GM12892 (cell line): ENCODE results near the gene IQGAP2. TPM values are rescaled to one million over a fixed set of nuclear protein-coding genes. Genes with fewer than 3 reads are reported as not detected.
"Not testable (repeated sequence)": the region's sequence is repeated elsewhere in the genome, so short reads cannot be mapped to it uniquely, and the experiment has no call there.

ENCODE experiments used
- DNase-seq: peaks from one replicate; pipeline ENCODE4 v3.0.0; 2011; ENCODE audit not compliant: insufficient read length
- FAIRE-seq: peaks from 2 replicates; lab custom pipeline; 2011; peaks lifted over from hg19 to GRCh38; lab: Jason Lieb, UNC
- POLR2A ChIP-seq: IDR thresholded peaks from 2 replicates; pipeline ENCODE4 v1.6.1; 2011; ENCODE audit warnings: low read depth, low read length, control low read depth
- POLR2AphosphoS5 ChIP-seq: IDR thresholded peaks from 2 replicates; pipeline ENCODE4 v1.6.1; 2011; ENCODE audit warnings: low read depth, low read length, control low read depth
- TAF1 ChIP-seq: IDR thresholded peaks from 2 replicates; pipeline ENCODE4 v1.6.1; 2011; ENCODE audit warnings: low read depth, mild to moderate bottlenecking, control low read depth, low read length, borderline replicate concordance
- polyA plus RNA-seq: library from polyadenylated mRNA; unstranded; fragments of >200 nt; gene quantifications from one replicate; pipeline ENCODE4 v1.2.1, GENCODE V29; 2012; ENCODE audit warnings: missing spikeins, inconsistent platforms; ENCODE audit not compliant: missing spikeins

The IQGAP2 gene
- polyA plus RNA-seq: 18.8 TPM

GRCh38 chr5:76402886-76403765 lies at the start of gene IQGAP2:
Gene IQGAP2 (plus strand): TSS chr5:76403285. CDS start chr5:76403546, 261 bp downstream.
- FAIRE-seq (peak; percentile 87), DNase-seq (peak; percentile 75)
- TF ChIP-seq POLR2A: no peak
- TF ChIP-seq TAF1: 0 out of 2 replicates have a peak, but pooled peaks have one; percentile 18
- TF ChIP-seq POLR2AphosphoS5: no peak; the same call in 1 of the 2 replicates

- FAIRE-seq (no peak), DNase-seq (no peak)
- TF ChIP-seq TAF1: no peak
- no peak for TF ChIP-seq POLR2A
- TF ChIP-seq POLR2AphosphoS5: no peak
Measured at GRCh38 chr5:76356887-76357286, 46.2 kb upstream of the IQGAP2 start.

- DNase-seq (no peak), FAIRE-seq (no peak)
- TF ChIP-seq POLR2AphosphoS5: no peak
- no peak for TF ChIP-seq POLR2A
- TF ChIP-seq TAF1: no peak
Measured at GRCh38 chr5:76363352-76364225, 39.5 kb upstream of the IQGAP2 start.

GRCh38 chr5:76364226-76364589 lies 38.9 kb upstream of the IQGAP2 start:
- no peak for TF ChIP-seq POLR2A
- TF ChIP-seq POLR2AphosphoS5: no peak
- TF ChIP-seq TAF1: no peak
- FAIRE-seq (no peak), DNase-seq (no peak)

- TF ChIP-seq POLR2AphosphoS5 (no peak), POLR2A (no peak), TAF1 (no peak)
- FAIRE-seq (no peak), DNase-seq (no peak)
Measured at GRCh38 chr5:76365561-76365960, 37.5 kb upstream of the IQGAP2 start.

GRCh38 chr5:76366596-76366995 lies 36.5 kb upstream of the IQGAP2 start:
- DNase-seq: no peak
- FAIRE-seq: no peak
- TF ChIP-seq POLR2AphosphoS5 (no peak), TAF1 (no peak)

GRCh38 chr5:76367623-76368371 lies 35.3 kb upstream of the IQGAP2 start:
- no peak for TF ChIP-seq POLR2A
- TF ChIP-seq TAF1: no peak
- no peak for TF ChIP-seq POLR2AphosphoS5
- DNase-seq (no peak), FAIRE-seq (peak; percentile 84)

- DNase-seq: no peak
- no peak for TF ChIP-seq POLR2AphosphoS5
- FAIRE-seq: no peak
Measured at GRCh38 chr5:76368941-76369340, 34.1 kb upstream of the IQGAP2 start.

- FAIRE-seq, DNase-seq: not testable (repeated sequence)
Measured at GRCh38 chr5:76369668-76370067, 33.4 kb upstream of the IQGAP2 start.

- TF ChIP-seq POLR2A (no peak), TAF1 (no peak), POLR2AphosphoS5 (no peak)
- no peak for FAIRE-seq
- DNase-seq: no peak
Measured at GRCh38 chr5:76371960-76372322, 31.1 kb upstream of the IQGAP2 start.

- DNase-seq (no peak), FAIRE-seq (no peak)
- TF ChIP-seq TAF1 (no peak), POLR2AphosphoS5 (no peak), POLR2A (no peak)
Measured at GRCh38 chr5:76372323-76373054, 30.6 kb upstream of the IQGAP2 start.
